Measurements from ENCODE around the gene GPR17. TPM values are rescaled to one million over a fixed set of nuclear protein-coding genes. Genes with fewer than 3 reads are reported as not detected.

The GPR17 gene
- total RNA-seq, 2 experiments from 2014 or later = not detected

Other genes starting within 250 kb of the GPR17 start
- not detected for gene PROC, start 227.7 kb upstream of the GPR17 start, total RNA-seq
- 10 to 100 TPM; 52.1 to 52.5 TPM for gene IWS1, start 119.7 kb upstream of the GPR17 start, total RNA-seq
- gene MYO7B, start 110.5 kb upstream of the GPR17 start, total RNA-seq = under 1 TPM; 0.37 to 0.41 TPM
- 10 to 100 TPM; 14.6 to 15.5 TPM for gene LIMS2, start 29.4 kb downstream of the GPR17 start, total RNA-seq
- 1 to 10 TPM; 3.1 to 3.3 TPM for gene SFT2D3, start 55.3 kb downstream of the GPR17 start, total RNA-seq
- gene WDR33, start 165.0 kb downstream of the GPR17 start, total RNA-seq = 10 to 100 TPM; 61.1 to 63.2 TPM
- 10 to 100 TPM; 67.6 to 70.8 TPM for gene POLR2D, start 212.0 kb downstream of the GPR17 start, total RNA-seq
- 10 to 100 TPM; 12.7 to 13.1 TPM for gene AMMECR1L, start 239.8 kb downstream of the GPR17 start, total RNA-seq